GM12873 (cell line): ENCODE data around the gene IRF7.

ENCODE experiments used
- TF ChIP-seq, protein P1 (sequence below): IDR thresholded peaks from 2 replicates; pipeline ENCODE4 v1.5.1; 2012; ENCODE audit warnings: low read depth, mild to moderate bottlenecking, moderate library complexity, low read length, control low read depth; ENCODE audit not compliant: insufficient read depth; ENCODE audit errors: missing control alignments

The IRF7 gene

DNA sequence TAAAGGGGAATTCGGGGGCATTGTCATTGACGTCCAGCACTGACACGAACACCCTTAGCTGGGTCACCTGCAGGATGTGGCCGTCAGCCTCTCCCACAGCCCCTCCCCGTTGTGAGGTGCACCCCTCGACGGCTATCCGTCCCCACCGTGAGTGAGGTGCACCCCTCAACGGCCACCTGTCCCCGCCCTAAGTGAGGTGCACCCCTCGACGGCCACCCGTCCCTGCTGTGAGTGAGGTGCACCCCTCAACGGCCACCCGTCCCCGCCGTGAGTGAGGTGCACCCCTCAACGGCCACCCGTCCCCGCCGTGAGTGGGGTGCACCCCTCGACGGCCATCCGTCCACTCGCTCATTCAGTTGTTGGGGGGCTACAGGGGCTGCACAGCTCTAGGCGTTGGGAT lies 6.1 kb upstream of the IRF7 start:
- TF ChIP-seq, protein P1, sequence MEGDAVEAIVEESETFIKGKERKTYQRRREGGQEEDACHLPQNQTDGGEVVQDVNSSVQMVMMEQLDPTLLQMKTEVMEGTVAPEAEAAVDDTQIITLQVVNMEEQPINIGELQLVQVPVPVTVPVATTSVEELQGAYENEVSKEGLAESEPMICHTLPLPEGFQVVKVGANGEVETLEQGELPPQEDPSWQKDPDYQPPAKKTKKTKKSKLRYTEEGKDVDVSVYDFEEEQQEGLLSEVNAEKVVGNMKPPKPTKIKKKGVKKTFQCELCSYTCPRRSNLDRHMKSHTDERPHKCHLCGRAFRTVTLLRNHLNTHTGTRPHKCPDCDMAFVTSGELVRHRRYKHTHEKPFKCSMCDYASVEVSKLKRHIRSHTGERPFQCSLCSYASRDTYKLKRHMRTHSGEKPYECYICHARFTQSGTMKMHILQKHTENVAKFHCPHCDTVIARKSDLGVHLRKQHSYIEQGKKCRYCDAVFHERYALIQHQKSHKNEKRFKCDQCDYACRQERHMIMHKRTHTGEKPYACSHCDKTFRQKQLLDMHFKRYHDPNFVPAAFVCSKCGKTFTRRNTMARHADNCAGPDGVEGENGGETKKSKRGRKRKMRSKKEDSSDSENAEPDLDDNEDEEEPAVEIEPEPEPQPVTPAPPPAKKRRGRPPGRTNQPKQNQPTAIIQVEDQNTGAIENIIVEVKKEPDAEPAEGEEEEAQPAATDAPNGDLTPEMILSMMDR: no peak

DNA sequence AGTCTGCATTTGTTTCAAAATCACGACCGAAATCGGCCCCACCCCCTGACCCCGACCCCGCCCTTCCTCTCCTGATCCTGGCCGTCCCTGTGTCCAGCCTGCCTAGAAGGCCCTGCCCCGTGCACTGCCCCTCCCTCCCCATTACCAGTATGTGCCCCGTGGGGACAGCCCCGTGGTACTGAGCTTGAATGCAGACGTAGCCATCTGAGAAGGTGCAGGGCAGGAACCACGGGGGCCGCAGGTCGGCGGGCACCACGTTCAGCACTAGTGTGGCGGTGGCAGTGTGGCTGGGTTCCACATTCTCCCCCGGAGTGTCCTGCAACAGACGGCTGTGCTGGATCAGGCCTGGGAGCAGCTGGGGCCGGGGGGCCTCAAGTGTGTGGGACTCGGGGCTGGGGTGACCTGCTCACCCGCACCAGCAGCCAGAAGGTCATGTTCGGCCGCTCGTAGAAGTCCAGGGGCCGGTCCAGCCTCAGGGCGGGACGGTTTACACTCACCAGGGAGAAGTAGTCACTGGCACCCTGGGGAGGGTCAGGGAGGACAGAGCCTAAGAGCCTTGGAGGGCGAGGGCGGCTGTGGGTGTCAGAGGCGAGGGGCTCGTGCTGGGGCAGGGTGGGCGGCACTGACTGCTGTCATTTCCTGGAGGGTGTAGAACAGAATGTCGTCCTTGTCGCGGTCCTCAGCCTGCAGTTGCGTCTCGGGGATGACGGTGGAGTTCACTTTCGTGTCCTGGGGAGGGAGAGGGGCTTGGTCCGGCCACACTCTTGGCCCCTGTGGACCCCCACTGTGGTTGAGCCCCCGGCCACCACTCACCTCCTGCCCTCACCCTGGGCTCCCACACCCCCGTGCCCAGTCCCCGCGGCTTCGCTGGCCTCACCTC lies 5.4 kb upstream of the IRF7 start:
- TF ChIP-seq, protein P1: no peak

DNA sequence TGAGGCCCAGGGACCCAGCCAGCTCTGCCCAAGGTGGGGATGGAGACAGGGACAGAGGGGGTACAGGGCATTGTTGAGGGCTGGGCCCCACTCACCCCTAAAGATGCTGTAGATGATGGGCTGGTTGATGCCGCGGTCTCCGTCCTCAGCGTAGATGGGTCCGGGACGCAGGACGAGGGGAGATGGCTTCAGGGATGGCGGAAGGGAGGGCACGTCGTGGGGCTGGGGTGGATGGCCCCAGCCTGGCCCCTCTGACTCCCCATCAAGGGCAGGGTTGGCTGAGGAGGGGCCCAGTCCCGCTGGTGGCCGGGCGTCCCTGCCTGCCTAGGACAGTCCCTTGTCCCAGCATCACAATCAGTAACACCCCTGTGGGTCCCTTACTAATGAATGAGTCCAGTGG lies 4.5 kb upstream of the IRF7 start:
- TF ChIP-seq, protein P1: no peak

DNA sequence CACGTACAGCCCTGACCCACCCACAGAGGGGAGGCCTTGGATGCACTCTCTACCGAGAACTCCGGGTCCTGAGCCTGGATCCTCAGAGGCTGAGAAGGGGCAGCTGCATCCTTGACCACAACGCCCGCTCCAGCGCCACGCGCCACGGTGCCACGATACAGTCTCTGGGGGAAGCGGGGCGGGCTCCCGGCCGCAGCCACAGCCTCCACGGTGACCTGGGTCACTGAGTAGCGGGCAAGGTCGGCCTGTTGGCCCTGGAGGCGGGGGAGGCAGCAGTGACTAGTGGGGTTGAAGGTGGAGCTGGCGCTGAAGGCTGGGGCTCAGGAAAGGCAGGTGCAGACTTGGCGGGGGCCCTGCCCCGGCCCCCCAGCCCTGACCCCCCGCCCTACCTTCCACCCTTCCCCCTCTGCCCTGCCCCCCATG lies 3.9 kb upstream of the IRF7 start:
- TF ChIP-seq, protein P1: no peak

DNA sequence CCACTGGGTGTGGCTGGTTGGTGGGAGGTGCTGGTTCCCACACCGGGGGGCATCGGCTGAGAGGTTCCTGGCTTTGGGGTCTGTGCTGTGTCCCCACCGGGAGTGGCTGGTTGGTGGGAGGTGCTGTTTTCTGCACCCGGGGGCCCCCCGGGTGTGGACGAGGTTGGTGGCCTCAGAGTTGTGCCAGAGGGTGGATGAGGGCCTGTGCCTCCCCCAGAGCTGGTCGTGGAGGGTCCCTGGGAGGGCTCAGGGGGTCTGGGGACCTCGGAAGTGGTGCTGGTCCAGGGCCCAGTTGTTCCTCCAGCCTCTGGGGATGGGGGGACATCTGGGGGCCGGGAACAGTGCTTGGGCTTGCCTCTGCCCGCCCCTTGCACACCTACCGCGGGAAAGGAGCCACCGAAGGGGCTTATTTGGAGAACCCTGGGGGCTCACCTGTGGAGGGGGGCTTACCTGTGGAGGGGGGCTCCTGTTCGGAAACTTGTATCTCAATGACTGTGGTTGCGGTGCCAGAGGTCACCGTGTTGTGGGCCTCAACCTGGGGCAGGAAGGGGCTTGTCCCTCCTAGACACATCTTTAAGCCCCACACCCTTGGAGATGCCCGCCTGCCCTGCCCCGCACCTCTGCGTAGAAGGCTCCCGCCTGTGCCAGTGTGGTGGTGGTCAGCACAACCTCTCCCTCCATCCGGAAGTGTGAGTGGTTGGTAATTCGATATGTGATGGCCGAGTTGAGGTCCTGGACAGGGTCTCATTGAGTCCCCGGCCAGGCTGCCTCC lies 3.3 kb upstream of the IRF7 start:
- TF ChIP-seq, protein P1: no peak

DNA sequence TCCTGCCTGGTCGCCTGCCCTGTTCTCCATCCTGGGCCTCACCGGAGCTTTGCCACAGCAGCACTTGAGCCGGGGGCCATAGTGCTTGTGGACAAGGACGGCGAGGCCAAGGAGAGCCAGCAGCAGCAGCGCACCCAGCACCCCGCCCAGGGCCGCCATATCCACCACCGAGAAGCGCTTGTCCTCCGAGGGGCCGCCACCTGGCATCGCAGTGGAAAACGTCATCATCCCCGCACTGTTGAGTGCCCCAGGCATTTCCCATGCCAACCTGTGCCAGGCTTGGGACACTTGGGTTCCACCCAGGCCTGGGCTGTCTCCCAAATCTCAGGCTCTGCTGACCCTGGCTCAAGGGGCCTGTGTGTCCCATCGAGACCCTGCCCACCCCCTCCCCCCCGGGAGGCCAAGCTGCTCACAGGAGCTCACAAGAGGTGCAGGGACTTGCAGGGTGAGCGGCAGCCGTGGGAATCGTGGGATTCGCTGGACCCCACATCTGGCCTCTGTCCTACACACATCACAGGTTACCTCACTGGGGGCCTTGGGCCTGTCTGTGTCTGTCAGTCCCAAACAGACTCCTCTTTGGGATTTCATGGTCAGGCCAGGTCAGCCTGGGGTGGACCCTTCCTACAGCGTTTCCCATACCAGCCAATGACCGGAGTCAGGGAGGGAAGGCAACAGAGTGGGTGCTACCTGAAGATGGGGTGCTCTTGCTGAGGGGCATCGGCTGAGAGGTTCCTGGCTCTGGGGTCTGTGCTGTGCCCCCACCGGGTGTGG lies 2.3 kb upstream of the IRF7 start:
- TF ChIP-seq, protein P1: no peak
